Coronary artery (tissue), 2 donors: Measurements from ENCODE around the gene REV1.

Experiments used
- DNase-seq: peaks from one replicate; pipeline ENCODE4 v3.0.0-alpha.2; 2017; ENCODE audit warnings: low spot score
- H3K27ac ChIP-seq, 2 donors: fragments of 200-600 bp; sonication (generic); one replicate each; pipeline ENCODE4 v1.5.1; 2016 to 2019
- H3K4me3 ChIP-seq: fragments of 200-600 bp; sonication (generic); 2 replicates; pipeline ENCODE4 v1.5.1; 2016; ENCODE audit warnings: mild to moderate bottlenecking, moderate library complexity
- CTCF ChIP-seq: fragments of 200-600 bp; sonication (generic); IDR thresholded peaks from one replicate; pipeline ENCODE4 v1.5.1; 2019; ENCODE audit warnings: antibody characterized with exemption

Gene REV1

GRCh38 chr2:99485824-99486223 is 4.0 kb downstream of the REV1 start:
- no peak for TF ChIP-seq CTCF
- DNase-seq, result no peak
- H3K27ac ChIP-seq, result no peak overlapping the region
- no peak overlapping the region for H3K4me3 ChIP-seq

- no peak for DNase-seq
- H3K27ac ChIP-seq, result no peak overlapping the region
- TF ChIP-seq CTCF, result no peak
These were observed 4.4 kb downstream of the REV1 start for GRCh38 chr2:99485411-99485810.

GRCh38 chr2:99484205-99484604 is 5.6 kb downstream of the REV1 start:
- no peak for TF ChIP-seq CTCF
- Histone ChIP-seq H3K4me3 (no peak overlapping the region), H3K27ac (no peak overlapping the region)
- no peak for DNase-seq

More at GRCh38 chr2:99485411-99485810, 4.4 kb downstream of the REV1 start:
- H3K4me3 ChIP-seq, result no peak overlapping the region

GRCh38 chr2:99481941-99482340 is 7.9 kb downstream of the REV1 start:
- no peak for DNase-seq
- no peak for TF ChIP-seq CTCF
- no peak overlapping the region for H3K4me3 ChIP-seq
- H3K27ac ChIP-seq, result no peak overlapping the region

- H3K27ac ChIP-seq, result no peak overlapping the region
- no peak for DNase-seq
- TF ChIP-seq CTCF, result no peak
- H3K4me3 ChIP-seq, result no peak overlapping the region
These were observed 8.3 kb downstream of the REV1 start for GRCh38 chr2:99481527-99481926.

GRCh38 chr2:99480390-99480789 is 9.4 kb downstream of the REV1 start:
- H3K4me3 ChIP-seq, result no peak overlapping the region
- TF ChIP-seq CTCF, result no peak
- DNase-seq, result no peak
- no peak overlapping the region for H3K27ac ChIP-seq

GRCh38 chr2:99478632-99479031 is 11.2 kb downstream of the REV1 start:
- no peak for TF ChIP-seq CTCF
- H3K27ac ChIP-seq, result no peak overlapping the region
- no peak for DNase-seq
- no peak overlapping the region for H3K4me3 ChIP-seq
